ENCODE results near the gene UPB1. TPM values are rescaled to one million over a fixed set of nuclear protein-coding genes. Genes with fewer than 3 reads are reported as not detected.

UPB1 gene
- total and polyA plus RNA-seq, 2 experiments from 2014 or later = 0.13 TPM; not detected in 1

GRCh38 chr22:24502034-24502433, 6.9 kb downstream of the UPB1 start:
- no peaks in the 10 kb centered on the region for H3K36me3 ChIP-seq (ENCODE audit: insufficient read depth)
- Mint-ChIP-seq H3K9me3 (no peaks in the 10 kb centered on the region), H3K4me1 (peaks cover 17% of the 10 kb centered on the region), H3K27ac (no peak overlapping the region), H3K36me3 (ENCODE audit: low read depth) (no peaks in the 10 kb centered on the region), H3K27me3 (ENCODE audit: insufficient read depth, low read depth, poor library complexity) (no peaks in the 10 kb centered on the region), H3K4me3 (no peak overlapping the region)
- ATAC-seq = no peak
- H3K27me3 ChIP-seq (ENCODE audit: insufficient read depth) = no peaks in the 10 kb centered on the region; the same call in 1 of the 2 replicates
- no peak overlapping the region for H3K4me2 ChIP-seq
- no peak overlapping the region for H3K4me3 ChIP-seq
- H3K79me2 ChIP-seq (replicated peaks; ENCODE audit: insufficient read depth) = no peaks in the 10 kb centered on the region
- no peaks in the 10 kb centered on the region; the same call in 1 of the 2 replicates for H3F3A ChIP-seq (replicated peaks; ENCODE audit: low read depth)
- H3K9me2 ChIP-seq (ENCODE audit: insufficient read depth) = no peaks in the 10 kb centered on the region
- no peak overlapping the region for H3K27ac ChIP-seq (ENCODE audit: low read depth)
- no peak for DNase-seq (ENCODE audit: low spot score)
- no peak for TF ChIP-seq EZH2phosphoT487 (IDR thresholded peaks at IDR 0.05; ENCODE audit: unreplicated experiment)
- TF ChIP-seq, protein P1, sequence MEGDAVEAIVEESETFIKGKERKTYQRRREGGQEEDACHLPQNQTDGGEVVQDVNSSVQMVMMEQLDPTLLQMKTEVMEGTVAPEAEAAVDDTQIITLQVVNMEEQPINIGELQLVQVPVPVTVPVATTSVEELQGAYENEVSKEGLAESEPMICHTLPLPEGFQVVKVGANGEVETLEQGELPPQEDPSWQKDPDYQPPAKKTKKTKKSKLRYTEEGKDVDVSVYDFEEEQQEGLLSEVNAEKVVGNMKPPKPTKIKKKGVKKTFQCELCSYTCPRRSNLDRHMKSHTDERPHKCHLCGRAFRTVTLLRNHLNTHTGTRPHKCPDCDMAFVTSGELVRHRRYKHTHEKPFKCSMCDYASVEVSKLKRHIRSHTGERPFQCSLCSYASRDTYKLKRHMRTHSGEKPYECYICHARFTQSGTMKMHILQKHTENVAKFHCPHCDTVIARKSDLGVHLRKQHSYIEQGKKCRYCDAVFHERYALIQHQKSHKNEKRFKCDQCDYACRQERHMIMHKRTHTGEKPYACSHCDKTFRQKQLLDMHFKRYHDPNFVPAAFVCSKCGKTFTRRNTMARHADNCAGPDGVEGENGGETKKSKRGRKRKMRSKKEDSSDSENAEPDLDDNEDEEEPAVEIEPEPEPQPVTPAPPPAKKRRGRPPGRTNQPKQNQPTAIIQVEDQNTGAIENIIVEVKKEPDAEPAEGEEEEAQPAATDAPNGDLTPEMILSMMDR (conservative IDR thresholded peaks at IDR 0.05; ENCODE audit: low read depth in 2 of 2) = no peak
- TF ChIP-seq ZNF114 (CRISPR knock-in tag; IDR thresholded peaks at IDR 0.05) = no peak
- no peak for TF ChIP-seq NANOG (IDR thresholded peaks at IDR 0.05; ENCODE audit: borderline replicate concordance)
- TF ChIP-seq STAT1 (IDR thresholded peaks at IDR 0.05; ENCODE audit: unreplicated experiment) = no peak
- TF ChIP-seq, protein P2, sequence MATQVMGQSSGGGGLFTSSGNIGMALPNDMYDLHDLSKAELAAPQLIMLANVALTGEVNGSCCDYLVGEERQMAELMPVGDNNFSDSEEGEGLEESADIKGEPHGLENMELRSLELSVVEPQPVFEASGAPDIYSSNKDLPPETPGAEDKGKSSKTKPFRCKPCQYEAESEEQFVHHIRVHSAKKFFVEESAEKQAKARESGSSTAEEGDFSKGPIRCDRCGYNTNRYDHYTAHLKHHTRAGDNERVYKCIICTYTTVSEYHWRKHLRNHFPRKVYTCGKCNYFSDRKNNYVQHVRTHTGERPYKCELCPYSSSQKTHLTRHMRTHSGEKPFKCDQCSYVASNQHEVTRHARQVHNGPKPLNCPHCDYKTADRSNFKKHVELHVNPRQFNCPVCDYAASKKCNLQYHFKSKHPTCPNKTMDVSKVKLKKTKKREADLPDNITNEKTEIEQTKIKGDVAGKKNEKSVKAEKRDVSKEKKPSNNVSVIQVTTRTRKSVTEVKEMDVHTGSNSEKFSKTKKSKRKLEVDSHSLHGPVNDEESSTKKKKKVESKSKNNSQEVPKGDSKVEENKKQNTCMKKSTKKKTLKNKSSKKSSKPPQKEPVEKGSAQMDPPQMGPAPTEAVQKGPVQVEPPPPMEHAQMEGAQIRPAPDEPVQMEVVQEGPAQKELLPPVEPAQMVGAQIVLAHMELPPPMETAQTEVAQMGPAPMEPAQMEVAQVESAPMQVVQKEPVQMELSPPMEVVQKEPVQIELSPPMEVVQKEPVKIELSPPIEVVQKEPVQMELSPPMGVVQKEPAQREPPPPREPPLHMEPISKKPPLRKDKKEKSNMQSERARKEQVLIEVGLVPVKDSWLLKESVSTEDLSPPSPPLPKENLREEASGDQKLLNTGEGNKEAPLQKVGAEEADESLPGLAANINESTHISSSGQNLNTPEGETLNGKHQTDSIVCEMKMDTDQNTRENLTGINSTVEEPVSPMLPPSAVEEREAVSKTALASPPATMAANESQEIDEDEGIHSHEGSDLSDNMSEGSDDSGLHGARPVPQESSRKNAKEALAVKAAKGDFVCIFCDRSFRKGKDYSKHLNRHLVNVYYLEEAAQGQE (IDR thresholded peaks at IDR 0.05; ENCODE audit: unreplicated experiment) = no peak
- no peak for TF ChIP-seq ETS1 (IDR thresholded peaks at IDR 0.05)
- TF ChIP-seq EZH2 (IDR thresholded peaks at IDR 0.05; ENCODE audit: low read depth, unreplicated experiment) = no peak
- TF ChIP-seq ZNF331 (CRISPR knock-in tag; IDR thresholded peaks at IDR 0.05; ENCODE audit: low read depth) = no peak
- no peak for TF ChIP-seq JUNB (IDR thresholded peaks at IDR 0.05; ENCODE audit: unreplicated experiment)
- no peak for TF ChIP-seq CREB1 (CRISPR knock-in tag; IDR thresholded peaks at IDR 0.05; ENCODE audit: low read depth)
- TF ChIP-seq ZNF462 (CRISPR knock-in tag; IDR thresholded peaks at IDR 0.05) = no peak
- TF ChIP-seq POLR2AphosphoS5 (IDR thresholded peaks at IDR 0.05; ENCODE audit: low read depth) = no peak
- no peak overlapping the region for H2AFZ ChIP-seq
- H4K20me1 ChIP-seq (replicated peaks; ENCODE audit: insufficient read depth) = no peaks in the 10 kb centered on the region
- peaks cover 11% of the 10 kb centered on the region for H3K4me1 ChIP-seq (ENCODE audit: insufficient read depth)
